DOHH2 (cell line): Measurements from ENCODE around the gene OBP2A.

Source experiments
- H3F3A ChIP-seq: fragments of 200-600 bp; sonication (generic), shearing (Covaris generic); 2 replicates; pipeline ENCODE4 v1.6.0; 2016; ENCODE audit warnings: antibody characterized with exemption, mild to moderate bottlenecking; ENCODE audit not compliant: control insufficient read depth, insufficient read depth
- H3K27ac ChIP-seq: fragments of 200-600 bp; sonication (generic); 2 replicates; pipeline ENCODE4 v1.5.1; 2014; ENCODE audit warnings: low read depth, mild to moderate bottlenecking, low read length, moderate library complexity
- H3K27me3 ChIP-seq: fragments of 200-600 bp; sonication (generic); 2 replicates; pipeline ENCODE4 v1.6.1; 2014; ENCODE audit warnings: mild to moderate bottlenecking, low read length, mixed read lengths; ENCODE audit not compliant: control insufficient read depth
- H3K36me3 ChIP-seq: fragments of 200-600 bp; sonication (generic); 2 replicates; pipeline ENCODE4 v1.6.1; 2014; ENCODE audit warnings: mild to moderate bottlenecking, low read length, moderate library complexity, mixed read lengths; ENCODE audit not compliant: control insufficient read depth
- H3K4me1 ChIP-seq: fragments of 200-600 bp; sonication (generic); 2 replicates; pipeline ENCODE4 v1.6.1; 2014; ENCODE audit warnings: mild to moderate bottlenecking, low read length, mixed read lengths; ENCODE audit not compliant: control insufficient read depth
- H3K4me2 ChIP-seq: fragments of 200-600 bp; sonication (generic); 2 replicates; pipeline ENCODE4 v1.6.0; 2014; ENCODE audit warnings: mild to moderate bottlenecking, low read length, moderate library complexity
- H3K4me3 ChIP-seq: fragments of 200-600 bp; sonication (generic); 2 replicates; pipeline ENCODE4 v1.5.1; 2014; ENCODE audit warnings: mild to moderate bottlenecking, low read length, mixed read lengths
- H3K79me2 ChIP-seq: fragments of 200-600 bp; sonication (generic); 2 replicates; pipeline ENCODE4 v1.6.1; 2014; ENCODE audit warnings: mild to moderate bottlenecking, low read length, mixed read lengths; ENCODE audit not compliant: control insufficient read depth
- H3K9me2 ChIP-seq: fragments of 200-600 bp; sonication (generic); replicated peaks from 2 replicates; pipeline ENCODE4 v1.6.1; 2014; ENCODE audit warnings: mild to moderate bottlenecking, low read length, mixed read lengths; ENCODE audit not compliant: control insufficient read depth
- H3K9me3 ChIP-seq: fragments of 200-600 bp; sonication (generic); 2 replicates; pipeline ENCODE4 v1.6.1; 2014; ENCODE audit warnings: antibody characterized with exemption, low read length, mixed read lengths; ENCODE audit not compliant: control insufficient read depth, insufficient read depth
- H4K20me1 ChIP-seq: fragments of 200-600 bp; sonication (generic); 2 replicates; pipeline ENCODE4 v1.6.0; 2014; ENCODE audit warnings: low read depth, mild to moderate bottlenecking, antibody characterized with exemption, low read length, moderate library complexity; ENCODE audit not compliant: control insufficient read depth, insufficient read depth
- CTCF ChIP-seq: fragments of 200-600 bp; sonication (generic); IDR thresholded peaks from one replicate; pipeline ENCODE4 v1.5.1; 2014; ENCODE audit warnings: antibody characterized with exemption, mild to moderate bottlenecking, low read depth, low read length; ENCODE audit not compliant: poor library complexity, severe bottlenecking
- EZH2phosphoT487 ChIP-seq: fragments of 200-600 bp; sonication (generic); IDR thresholded peaks from 2 replicates; pipeline ENCODE4 v1.6.1; 2017; ENCODE audit warnings: borderline replicate concordance, mild to moderate bottlenecking, antibody characterized with exemption, low read length, moderate library complexity, mixed read lengths

Gene OBP2A

GRCh38 chr9:135521608-135522095 lies 24.3 kb upstream of the OBP2A start:
- Histone ChIP-seq H3K4me2 (no peak overlapping the region), H4K20me1 (no peaks in the 10 kb centered on the region), H3K4me3 (no peak overlapping the region), H3K9me3 (no peaks in the 10 kb centered on the region), H3K27me3 (no peaks in the 10 kb centered on the region), H3K9me2 (no peaks in the 10 kb centered on the region), H3K4me1 (no peaks in the 10 kb centered on the region), H3K79me2 (no peaks in the 10 kb centered on the region), H3F3A (no peaks in the 10 kb centered on the region), H3K27ac (no peak overlapping the region), H3K36me3 (no peaks in the 10 kb centered on the region)
- TF ChIP-seq EZH2phosphoT487 (no peak), CTCF (no peak)

- Histone ChIP-seq H3K27me3 (no peaks in the 10 kb centered on the region), H3K4me3 (no peak overlapping the region), H3K4me2 (no peak overlapping the region), H3K27ac (no peak overlapping the region), H3K9me3 (no peaks in the 10 kb centered on the region), H3K9me2 (no peaks in the 10 kb centered on the region), H3F3A (no peaks in the 10 kb centered on the region), H4K20me1 (no peaks in the 10 kb centered on the region), H3K79me2 (no peaks in the 10 kb centered on the region), H3K36me3 (no peaks in the 10 kb centered on the region), H3K4me1 (no peaks in the 10 kb centered on the region)
- no peak for TF ChIP-seq EZH2phosphoT487
- TF ChIP-seq CTCF = no peak
These were observed 23.6 kb upstream of the OBP2A start for GRCh38 chr9:135522137-135522877.

- Histone ChIP-seq H3K4me1 (no peaks in the 10 kb centered on the region), H3F3A (no peaks in the 10 kb centered on the region), H3K36me3 (no peaks in the 10 kb centered on the region), H3K4me3 (no peak overlapping the region), H3K4me2 (no peak overlapping the region), H3K9me3 (no peaks in the 10 kb centered on the region), H3K27ac (no peak overlapping the region), H4K20me1 (no peaks in the 10 kb centered on the region), H3K9me2 (no peaks in the 10 kb centered on the region), H3K79me2 (no peaks in the 10 kb centered on the region), H3K27me3 (no peaks in the 10 kb centered on the region)
- no peak for TF ChIP-seq EZH2phosphoT487
- TF ChIP-seq CTCF = no peak
These were observed 23.0 kb upstream of the OBP2A start for GRCh38 chr9:135522931-135523330.
